OCI-LY1 (cell line): ENCODE measurements around the gene PTCHD1.

Experiments
- H2AFZ ChIP-seq: fragments of 200-600 bp; sonication (generic), shearing (Covaris generic); 2 replicates; pipeline ENCODE4 v1.6.0; 2014; ENCODE audit warnings: antibody characterized with exemption, mild to moderate bottlenecking, low read length
- H3F3A ChIP-seq: fragments of 200-600 bp; sonication (generic), shearing (Covaris generic); 2 replicates; pipeline ENCODE4 v1.6.0; 2014; ENCODE audit warnings: mild to moderate bottlenecking, antibody characterized with exemption, low read length, moderate library complexity; ENCODE audit not compliant: insufficient read depth
- H3K27ac ChIP-seq: fragments of 200-600 bp; sonication (generic); 2 replicates; pipeline ENCODE4 v1.5.1; 2014; ENCODE audit warnings: low read length, mixed run types, mild to moderate bottlenecking, low read depth; ENCODE audit not compliant: poor library complexity, severe bottlenecking
- H3K27me3 ChIP-seq: fragments of 200-600 bp; sonication (generic); 2 replicates; pipeline ENCODE4 v1.6.0; 2014; ENCODE audit warnings: antibody characterized with exemption, mild to moderate bottlenecking, low read length, moderate library complexity; ENCODE audit not compliant: insufficient read depth
- H3K36me3 ChIP-seq: fragments of 200-600 bp; sonication (generic); 2 replicates; pipeline ENCODE4 v1.6.1; 2014; ENCODE audit warnings: mild to moderate bottlenecking, antibody characterized with exemption, low read length, moderate library complexity, mixed read lengths; ENCODE audit not compliant: insufficient read depth
- H3K4me1 ChIP-seq: fragments of 200-600 bp; sonication (generic); 2 replicates; pipeline ENCODE4 v1.5.1; 2014; ENCODE audit warnings: mild to moderate bottlenecking, low read length, moderate library complexity; ENCODE audit not compliant: insufficient read depth, severe bottlenecking
- H3K4me2 ChIP-seq: fragments of 200-600 bp; sonication (generic), shearing (Covaris generic); 2 replicates; pipeline ENCODE4 v1.6.1; 2014; ENCODE audit warnings: low read length
- H3K4me3 ChIP-seq: fragments of 200-600 bp; sonication (generic); 2 replicates; pipeline ENCODE4 v1.5.1; 2014; ENCODE audit warnings: low read length, low read depth, mild to moderate bottlenecking, mixed read lengths; ENCODE audit not compliant: poor library complexity, severe bottlenecking
- H3K79me2 ChIP-seq: fragments of 200-600 bp; shearing (Covaris generic); 2 replicates; pipeline ENCODE4 v1.6.1; 2016; ENCODE audit warnings: mixed run types, low read length, mixed read lengths; ENCODE audit not compliant: insufficient read depth
- H3K9ac ChIP-seq: fragments of 200-600 bp; sonication (generic), shearing (Covaris generic); 2 replicates; pipeline ENCODE4 v1.6.1; 2014; ENCODE audit warnings: mild to moderate bottlenecking, low read length, mixed read lengths
- H3K9me2 ChIP-seq: fragments of 200-600 bp; sonication (generic), shearing (Covaris generic); 2 replicates; pipeline ENCODE4 v1.6.1; 2014; ENCODE audit warnings: low read depth, mild to moderate bottlenecking, low read length, mixed read lengths
- H3K9me3 ChIP-seq: fragments of 200-600 bp; shearing (Covaris generic); 2 replicates; pipeline ENCODE4 v1.6.1; 2014; ENCODE audit warnings: low read length, mixed read lengths
- H4K20me1 ChIP-seq: fragments of 200-600 bp; sonication (generic), shearing (Covaris generic); 2 replicates; pipeline ENCODE4 v1.6.0; 2016; ENCODE audit warnings: mild to moderate bottlenecking, low read length; ENCODE audit not compliant: insufficient read depth
- EZH2 ChIP-seq: fragments of 200-600 bp; sonication (generic), shearing (Covaris generic); IDR thresholded peaks from 2 replicates; pipeline ENCODE4 v1.8.0; 2017; ENCODE audit warnings: borderline replicate concordance, mixed run types, mild to moderate bottlenecking, antibody characterized with exemption, low read length, moderate library complexity, mixed read lengths
- TF ChIP-seq, protein P1 (sequence below): fragments of 200-600 bp; sonication (generic), shearing (Covaris generic); IDR thresholded peaks from 2 replicates; pipeline ENCODE4 v1.5.1; 2017; ENCODE audit warnings: mild to moderate bottlenecking, antibody characterized with exemption, low read length, moderate library complexity, mixed read lengths

The PTCHD1 gene

DNA sequence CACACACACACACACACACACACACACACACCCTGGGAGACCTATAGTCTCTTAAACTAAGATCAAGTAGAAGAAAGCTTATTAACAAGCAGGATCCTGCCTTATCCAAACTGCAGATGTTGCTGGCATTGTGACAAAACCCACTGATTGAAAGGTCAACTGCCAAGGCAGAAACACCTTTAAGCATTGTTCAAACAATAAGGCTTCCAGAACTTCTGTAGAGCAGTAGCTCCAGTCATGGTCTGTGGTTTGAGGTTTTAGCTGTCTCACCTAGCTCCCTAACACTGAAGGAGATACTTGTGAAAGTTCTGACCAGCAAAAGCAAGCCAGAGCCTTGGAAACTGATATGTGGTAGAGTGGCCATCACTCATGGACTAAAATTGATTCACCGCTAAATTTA is 59.8 kb downstream of the PTCHD1 start:
- no peak overlapping the region for H3K4me2 ChIP-seq
- H3K9me3 ChIP-seq, result no peaks in the 10 kb centered on the region
- H2AFZ ChIP-seq, result no peak overlapping the region
- H4K20me1 ChIP-seq, result no peaks in the 10 kb centered on the region
- TF ChIP-seq EZH2, result no peak
- TF ChIP-seq, protein P1, sequence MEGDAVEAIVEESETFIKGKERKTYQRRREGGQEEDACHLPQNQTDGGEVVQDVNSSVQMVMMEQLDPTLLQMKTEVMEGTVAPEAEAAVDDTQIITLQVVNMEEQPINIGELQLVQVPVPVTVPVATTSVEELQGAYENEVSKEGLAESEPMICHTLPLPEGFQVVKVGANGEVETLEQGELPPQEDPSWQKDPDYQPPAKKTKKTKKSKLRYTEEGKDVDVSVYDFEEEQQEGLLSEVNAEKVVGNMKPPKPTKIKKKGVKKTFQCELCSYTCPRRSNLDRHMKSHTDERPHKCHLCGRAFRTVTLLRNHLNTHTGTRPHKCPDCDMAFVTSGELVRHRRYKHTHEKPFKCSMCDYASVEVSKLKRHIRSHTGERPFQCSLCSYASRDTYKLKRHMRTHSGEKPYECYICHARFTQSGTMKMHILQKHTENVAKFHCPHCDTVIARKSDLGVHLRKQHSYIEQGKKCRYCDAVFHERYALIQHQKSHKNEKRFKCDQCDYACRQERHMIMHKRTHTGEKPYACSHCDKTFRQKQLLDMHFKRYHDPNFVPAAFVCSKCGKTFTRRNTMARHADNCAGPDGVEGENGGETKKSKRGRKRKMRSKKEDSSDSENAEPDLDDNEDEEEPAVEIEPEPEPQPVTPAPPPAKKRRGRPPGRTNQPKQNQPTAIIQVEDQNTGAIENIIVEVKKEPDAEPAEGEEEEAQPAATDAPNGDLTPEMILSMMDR, result no peak
- H3K27ac ChIP-seq, result no peak overlapping the region
- H3F3A ChIP-seq, result no peaks in the 10 kb centered on the region
- H3K27me3 ChIP-seq, result no peaks in the 10 kb centered on the region
- H3K36me3 ChIP-seq, result no peaks in the 10 kb centered on the region
- no peak overlapping the region for H3K9ac ChIP-seq
- no peaks in the 10 kb centered on the region for H3K9me2 ChIP-seq
- no peak overlapping the region for H3K4me3 ChIP-seq
- H3K79me2 ChIP-seq, result no peaks in the 10 kb centered on the region
- H3K4me1 ChIP-seq, result no peaks in the 10 kb centered on the region

DNA sequence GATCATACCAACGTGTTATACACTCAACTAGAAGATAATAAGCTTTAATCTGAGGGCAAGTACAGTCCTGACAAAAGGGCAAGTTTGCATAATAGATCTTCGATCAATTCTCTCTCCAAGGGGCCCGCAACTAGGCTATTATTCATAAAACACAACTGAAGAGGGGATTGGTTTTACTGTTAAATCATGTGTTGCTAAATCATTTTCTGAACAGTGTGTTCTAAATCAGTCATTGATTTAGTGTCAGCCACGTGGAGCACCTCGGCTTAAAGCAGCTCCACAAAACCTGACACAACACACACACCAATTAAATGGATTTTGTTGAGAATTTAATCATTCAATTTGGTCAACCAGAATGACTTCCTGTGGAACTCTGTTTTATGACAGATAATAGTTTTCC is 61.6 kb downstream of the PTCHD1 start:
- no peak overlapping the region for H3K9ac ChIP-seq
- no peaks in the 10 kb centered on the region for H3K27me3 ChIP-seq
- no peaks in the 10 kb centered on the region for H3F3A ChIP-seq
- no peaks in the 10 kb centered on the region for H3K4me1 ChIP-seq
- TF ChIP-seq, protein P1, result no peak
- TF ChIP-seq EZH2, result no peak
- no peak overlapping the region for H2AFZ ChIP-seq
- no peak overlapping the region for H3K4me3 ChIP-seq
- H3K79me2 ChIP-seq, result no peaks in the 10 kb centered on the region
- H3K27ac ChIP-seq, result no peak overlapping the region
- H4K20me1 ChIP-seq, result no peaks in the 10 kb centered on the region
- H3K9me2 ChIP-seq, result no peaks in the 10 kb centered on the region
- no peaks in the 10 kb centered on the region for H3K36me3 ChIP-seq
- no peak overlapping the region for H3K4me2 ChIP-seq
- no peaks in the 10 kb centered on the region for H3K9me3 ChIP-seq

DNA sequence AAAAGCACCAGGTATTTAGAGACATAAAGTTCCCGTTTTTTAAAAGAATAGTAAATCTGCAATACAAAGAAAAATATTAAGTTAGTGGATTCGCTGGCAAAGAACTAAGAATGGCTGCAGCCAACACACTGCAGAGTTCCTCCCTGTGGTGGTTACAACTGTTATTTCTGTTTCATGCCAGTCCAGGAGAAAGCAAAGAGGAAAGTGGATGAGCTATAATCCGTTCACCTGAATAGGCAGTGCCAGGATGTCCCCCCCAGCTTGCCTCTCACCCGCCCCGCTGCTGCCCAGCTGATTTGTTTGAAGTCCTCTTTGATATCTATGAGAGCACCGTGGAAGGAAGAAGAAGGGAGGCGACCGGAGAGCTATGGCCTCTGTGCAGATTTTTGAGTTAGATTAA is 63.9 kb downstream of the PTCHD1 start:
- no peak for TF ChIP-seq EZH2
- TF ChIP-seq, protein P1, result no peak
- Histone ChIP-seq H3K27ac (no peak overlapping the region), H3K9me3 (no peaks in the 10 kb centered on the region), H3K4me2 (no peak overlapping the region), H3K27me3 (no peaks in the 10 kb centered on the region), H3K4me1 (no peaks in the 10 kb centered on the region), H3F3A (no peaks in the 10 kb centered on the region), H3K4me3 (no peak overlapping the region), H3K9ac (no peak overlapping the region), H4K20me1 (no peaks in the 10 kb centered on the region), H2AFZ (no peak overlapping the region), H3K9me2 (no peaks in the 10 kb centered on the region), H3K36me3 (no peaks in the 10 kb centered on the region), H3K79me2 (no peaks in the 10 kb centered on the region)
